GM12891 (cell line): ENCODE results near the gene INKA1.

Experiments used
- DNase-seq: peaks from one replicate; pipeline ENCODE4 v3.0.0; 2011; ENCODE audit warnings: low spot score; ENCODE audit not compliant: insufficient read length
- FAIRE-seq: peaks from 2 replicates; lab custom pipeline; 2011; peaks lifted over from hg19 to GRCh38; lab: Jason Lieb, UNC
- PAX5 ChIP-seq: IDR thresholded peaks from 2 replicates; pipeline ENCODE4 v1.6.1; 2011; ENCODE audit warnings: low read length, moderate library complexity, mild to moderate bottlenecking; ENCODE audit not compliant: insufficient read depth, severe bottlenecking
- POLR2A ChIP-seq: IDR thresholded peaks from 2 replicates; pipeline ENCODE4 v1.6.1; 2011; ENCODE audit warnings: low read depth, low read length, control low read depth
- POLR2AphosphoS5 ChIP-seq: IDR thresholded peaks from 2 replicates; pipeline ENCODE4 v1.6.1; 2011; ENCODE audit warnings: low read depth, low read length, control low read depth
- POU2F2 ChIP-seq: IDR thresholded peaks from 2 replicates; pipeline ENCODE4 v1.6.1; 2011; ENCODE audit warnings: low read depth, mild to moderate bottlenecking, control low read depth, low read length, moderate library complexity
- SPI1 ChIP-seq: IDR thresholded peaks from 2 replicates; pipeline ENCODE4 v1.6.1; 2011; ENCODE audit warnings: low read depth, low read length, control low read depth
- TAF1 ChIP-seq: IDR thresholded peaks from 2 replicates; pipeline ENCODE4 v1.6.1; 2011; ENCODE audit warnings: low read depth, low read length, control low read depth

INKA1 gene

DNA sequence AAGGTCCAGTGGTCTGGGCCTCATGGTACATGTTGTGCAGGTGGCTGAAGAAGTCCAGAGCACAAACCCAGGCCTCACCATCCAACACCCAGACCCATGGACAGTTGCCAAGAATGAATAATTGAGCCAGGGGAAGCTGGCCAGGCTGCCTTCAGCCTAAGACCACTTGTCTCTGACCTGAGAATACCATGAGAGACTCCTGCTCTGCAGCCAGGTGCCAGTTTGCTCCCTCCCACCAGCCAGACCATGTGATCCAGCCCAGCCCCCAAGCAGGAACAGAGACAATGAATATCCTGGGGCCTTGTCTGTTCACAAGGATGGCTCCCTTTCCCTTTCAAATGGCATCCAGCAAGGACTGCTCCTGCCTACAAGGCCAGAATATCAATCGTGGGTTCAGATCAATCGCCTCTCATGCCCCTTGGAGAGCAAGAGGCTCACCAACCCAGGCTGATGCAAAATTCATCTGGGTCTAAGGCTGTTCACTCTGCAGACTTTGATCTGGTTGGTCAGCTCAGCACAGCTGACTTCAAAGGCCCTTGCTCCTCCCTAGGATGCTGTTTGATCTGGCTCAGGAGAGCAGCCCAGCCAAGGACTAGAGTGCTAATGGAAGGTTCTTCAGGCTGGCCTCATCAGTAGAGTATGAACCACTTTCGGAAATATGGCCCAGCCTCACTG lies 39.9 kb downstream of the INKA1 start:
- TF ChIP-seq POU2F2 (no peak), SPI1 (no peak), PAX5 (no peak), POLR2A (no peak), TAF1 (no peak)
- FAIRE-seq, result no peak
- no peak for DNase-seq

- FAIRE-seq (no peak), DNase-seq (no peak)
- TF ChIP-seq TAF1, result no peak
- no peak for TF ChIP-seq POLR2AphosphoS5
- TF ChIP-seq SPI1, result no peak
- TF ChIP-seq POLR2A, result no peak
- TF ChIP-seq POU2F2, result no peak
- TF ChIP-seq PAX5, result no peak
Observed at GRCh38 chr3:49844464-49845183, 41.6 kb downstream of the INKA1 start.

GRCh38 chr3:49845694-49846093 lies 42.6 kb downstream of the INKA1 start:
- no peak for FAIRE-seq
- no peak for DNase-seq

More at GRCh38 chr3:49845694-49846093, 42.6 kb downstream of the INKA1 start:
- no peak for TF ChIP-seq SPI1
- TF ChIP-seq POLR2A, result no peak
- no peak for TF ChIP-seq TAF1
- no peak for TF ChIP-seq POLR2AphosphoS5
- TF ChIP-seq POU2F2, result no peak
- TF ChIP-seq PAX5, result no peak
